GM18508 (cell line): ENCODE data around the gene CCDC50.
A peak's percentile ranks its signal among the peaks of the same experiment; 100 is the strongest.

Experiments
- ATAC-seq: cut with Tn5 transposase; IDR thresholded peaks from one replicate; pipeline ENCODE4 v1.9.1; 2021; ENCODE audit warnings: moderate number of reproducible peaks; ENCODE audit not compliant: insufficient read depth, unreplicated experiment

The CCDC50 gene

DNA sequence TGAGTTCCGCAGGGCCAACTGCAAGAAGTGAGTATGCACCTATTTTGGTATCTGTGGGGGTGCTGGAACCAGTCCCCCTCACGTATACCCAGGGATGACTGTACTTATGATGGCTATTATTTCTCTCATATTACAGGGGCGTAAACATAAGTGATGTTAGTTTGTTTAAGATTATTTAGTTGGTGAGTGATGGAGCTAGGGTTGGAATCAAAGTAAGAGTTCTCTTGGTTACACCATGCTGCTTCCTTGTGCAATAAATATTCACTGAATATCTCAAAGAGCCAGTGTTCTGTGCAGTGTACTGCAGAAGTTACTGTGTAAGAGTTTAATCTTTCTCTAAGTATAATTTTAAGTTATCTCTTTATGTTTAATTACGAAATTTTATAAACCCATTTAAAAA, 13.9 kb downstream of the CCDC50 start:
- no peak for ATAC-seq

DNA sequence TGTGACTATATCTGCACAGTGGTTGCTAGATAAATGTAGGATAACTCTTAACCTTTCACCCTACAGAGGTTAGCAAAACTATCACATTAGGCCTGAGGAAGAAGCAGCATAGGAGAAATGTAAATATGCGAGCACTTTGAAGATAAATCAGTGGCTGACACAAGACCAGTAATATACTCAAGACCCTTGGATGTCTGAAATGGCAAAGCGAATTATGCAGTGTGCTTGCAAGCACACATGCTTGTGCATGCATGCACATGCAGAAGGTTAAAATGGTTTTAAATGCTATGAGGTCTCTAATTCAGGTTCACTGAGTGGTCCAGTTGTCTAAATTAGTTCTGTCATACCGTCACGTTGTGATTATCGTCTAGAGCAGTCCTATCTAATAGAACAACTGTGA, 14.7 kb downstream of the CCDC50 start:
- ATAC-seq: no peak

DNA sequence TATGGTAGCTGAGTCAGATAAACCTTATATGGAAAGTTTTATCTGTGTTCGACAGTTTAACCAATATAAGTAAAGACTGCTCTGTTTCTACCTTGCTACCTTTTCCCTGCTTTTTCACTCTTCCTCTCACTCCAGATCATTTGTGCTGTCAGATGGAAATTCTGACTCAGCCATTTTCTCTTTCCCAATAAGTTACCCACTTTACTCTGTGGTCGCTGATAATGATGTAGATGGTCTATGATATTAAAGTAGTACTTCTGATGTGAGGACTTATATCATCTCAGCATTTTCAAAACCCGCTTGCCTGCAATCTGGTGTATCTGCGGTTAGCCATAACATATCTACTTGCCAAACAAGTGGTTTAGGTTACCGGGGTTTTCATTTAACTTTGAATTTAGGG, 16.1 kb downstream of the CCDC50 start:
- ATAC-seq: no peak

DNA sequence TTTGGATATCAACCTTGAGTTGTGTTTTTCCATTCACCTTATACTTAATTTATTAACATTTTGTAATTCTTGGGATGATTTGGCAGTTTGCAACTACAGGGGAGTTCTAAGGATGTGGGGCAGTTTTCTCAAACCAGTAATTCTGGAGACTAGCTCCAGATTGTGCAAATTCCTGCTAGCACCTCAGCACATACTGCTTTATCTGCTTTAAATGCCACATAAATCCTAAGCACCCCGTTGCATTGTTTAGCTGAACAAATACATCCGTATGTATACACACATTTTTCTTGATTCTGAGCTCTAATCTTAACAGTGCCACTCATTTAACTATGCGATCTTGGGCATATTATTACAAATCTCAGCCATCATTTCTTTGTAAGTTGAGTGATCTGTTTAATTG, 18.0 kb downstream of the CCDC50 start:
- no peak for ATAC-seq

DNA sequence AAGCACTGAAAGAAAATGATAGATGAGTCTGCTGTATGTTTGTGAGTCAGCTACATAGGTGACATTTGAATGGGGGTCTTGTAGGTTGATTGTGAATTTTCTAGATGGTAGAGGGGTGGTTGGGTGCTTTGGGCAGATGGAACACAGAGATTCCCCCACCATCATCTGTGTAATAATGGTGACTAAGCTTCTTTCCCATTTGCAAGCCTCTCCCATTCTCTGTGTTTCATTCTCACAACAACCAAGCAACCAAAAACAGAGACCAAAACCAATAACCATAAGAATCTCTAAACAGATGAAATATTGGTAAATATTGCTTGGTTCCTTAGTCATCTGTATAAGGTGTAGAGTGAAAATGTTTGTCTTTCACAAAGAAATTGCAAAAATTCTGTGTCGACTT, 18.9 kb downstream of the CCDC50 start:
- no peak for ATAC-seq

DNA sequence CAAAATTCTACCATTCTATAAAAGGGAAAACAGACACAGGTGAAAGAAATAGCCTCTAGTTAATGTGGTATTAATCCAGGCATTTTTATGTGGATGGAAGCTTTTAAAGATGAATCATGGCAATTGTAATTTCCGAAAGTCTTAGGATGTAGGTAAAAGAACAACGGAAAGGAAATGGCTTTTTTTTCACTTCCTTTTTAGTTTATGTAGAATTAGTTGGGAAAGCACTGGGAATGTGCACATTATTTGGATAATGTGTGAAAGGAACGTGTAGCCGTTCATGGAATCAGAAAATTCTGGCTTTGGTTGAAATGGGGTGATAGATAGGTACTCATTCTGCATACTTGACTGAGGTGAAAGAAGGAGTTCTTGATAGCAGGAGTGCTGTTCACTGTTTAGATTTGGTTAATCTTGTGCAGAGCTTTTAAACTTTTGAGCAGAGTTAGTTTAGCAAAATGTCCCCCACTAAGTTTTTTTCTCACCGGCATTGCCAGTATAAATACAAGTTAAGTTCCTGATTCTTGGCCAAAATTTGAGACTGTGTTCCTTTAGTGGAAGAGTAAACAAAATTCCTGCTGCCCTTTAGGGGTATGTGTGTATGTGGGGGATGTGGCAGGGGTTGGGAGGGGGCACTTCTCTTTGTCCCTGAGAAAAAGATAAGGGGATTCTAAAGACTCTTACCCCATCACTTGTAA, 21.3 kb downstream of the CCDC50 start:
- ATAC-seq: no peak

DNA sequence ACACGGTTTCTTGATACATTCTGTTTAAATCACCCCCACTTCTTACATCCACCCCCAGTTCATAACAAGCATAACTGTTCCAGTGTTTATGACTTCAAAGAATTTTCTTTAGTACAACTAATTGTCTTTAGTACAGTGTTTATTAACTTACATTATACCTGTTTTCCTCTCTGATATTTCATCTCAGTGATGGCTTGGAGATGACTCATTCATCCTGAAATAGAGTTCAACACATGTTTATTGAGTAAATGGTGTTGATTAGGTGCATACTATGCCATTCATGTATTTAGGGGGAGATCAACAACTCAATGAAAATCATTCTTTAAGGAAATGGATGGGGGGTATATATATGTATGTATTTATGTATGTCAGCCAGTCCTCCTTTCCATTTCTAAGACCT, 22.8 kb downstream of the CCDC50 start:
- no peak for ATAC-seq

DNA sequence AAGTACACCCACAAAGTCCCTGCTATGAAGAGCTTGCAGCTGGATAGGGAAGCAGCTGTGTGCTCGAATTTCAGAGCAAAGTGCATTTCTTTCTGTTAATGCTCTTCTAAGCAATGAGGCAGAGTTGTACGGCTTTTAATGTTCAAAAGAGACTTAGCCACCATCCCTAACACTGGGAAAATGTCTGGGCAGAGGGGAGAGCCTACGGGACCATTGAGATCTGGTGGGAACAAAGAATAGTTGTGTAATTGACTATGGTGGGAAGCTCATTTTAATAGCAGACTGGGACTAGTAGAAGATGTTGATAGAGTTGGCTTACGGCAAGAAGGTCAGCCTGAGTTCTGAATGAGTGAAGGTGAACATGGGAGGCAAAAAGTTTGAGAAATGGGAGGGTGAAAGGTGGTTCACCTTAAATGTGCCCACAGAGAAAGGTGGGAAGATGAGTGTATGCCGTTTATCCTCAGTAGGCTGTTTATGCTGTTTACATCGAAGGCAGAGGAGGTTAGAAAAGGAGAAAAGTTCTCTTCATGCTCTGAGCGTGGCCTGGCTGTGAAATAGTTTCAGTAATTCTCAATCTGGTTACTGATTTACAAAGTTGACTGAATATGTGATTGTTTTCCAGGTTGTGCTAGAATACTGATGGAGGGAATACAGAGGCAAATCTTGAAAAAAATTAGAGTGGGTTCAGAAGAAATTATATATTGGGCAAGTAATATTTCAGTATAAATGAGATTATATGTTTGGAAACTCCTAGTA, 24.0 kb downstream of the CCDC50 start:
- ATAC-seq: peak; percentile 25

DNA sequence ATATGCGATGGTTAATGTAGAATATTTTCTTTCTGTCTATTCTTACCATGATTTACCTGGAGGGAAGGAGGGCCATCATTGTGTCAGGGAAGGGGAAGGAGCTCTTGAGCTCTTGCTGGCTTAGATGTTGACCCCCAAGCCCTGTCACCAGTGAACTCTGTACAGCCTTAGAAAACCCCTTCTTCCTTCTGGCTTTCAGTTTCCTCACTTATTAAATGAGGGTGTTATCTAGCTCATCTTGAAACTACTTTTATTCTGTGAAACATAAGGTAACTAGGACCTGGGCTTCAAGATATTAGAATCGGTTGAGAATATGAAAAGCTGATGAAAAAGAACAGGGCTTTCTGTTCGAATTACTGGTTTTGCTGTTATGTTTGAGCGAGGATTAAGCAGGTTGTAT, 26.2 kb downstream of the CCDC50 start:
- ATAC-seq: peak; percentile 68

DNA sequence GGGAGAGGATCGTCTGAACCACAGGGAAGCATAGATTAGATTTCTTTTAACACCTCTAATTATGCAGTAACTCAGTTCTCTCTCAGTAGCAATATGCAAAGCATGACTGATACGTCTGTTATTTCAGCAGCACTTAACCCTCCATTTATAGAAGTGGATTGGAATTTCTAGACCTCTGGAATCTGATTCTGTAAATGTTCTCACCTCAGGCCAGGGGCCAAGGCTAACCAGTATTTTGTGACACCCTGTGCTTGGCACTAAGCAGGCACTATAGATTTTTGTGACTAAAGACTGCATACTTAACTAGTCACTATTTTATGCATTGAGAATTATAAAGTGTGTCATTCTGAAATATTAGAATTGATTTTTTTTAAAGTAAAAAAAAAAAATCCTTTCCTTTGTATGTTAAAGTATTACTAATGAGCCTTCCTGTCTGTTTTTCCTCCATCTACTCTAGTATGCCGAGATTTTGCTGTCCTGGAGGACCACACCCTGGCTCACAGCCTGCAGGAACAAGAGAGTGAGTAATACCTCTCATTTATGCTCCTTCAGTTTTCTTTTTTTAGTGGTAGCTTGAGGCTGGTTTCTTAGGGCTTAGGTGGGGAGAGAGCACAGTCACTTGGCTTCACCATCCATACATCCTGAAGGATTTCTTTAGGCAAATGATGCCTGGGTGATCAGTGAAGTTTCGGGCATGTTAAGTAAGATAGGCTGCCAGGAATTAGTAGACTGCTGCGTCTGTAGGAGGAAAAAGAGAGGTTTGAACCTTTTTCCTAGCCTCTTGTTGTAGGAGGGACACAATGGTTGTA, 27.6 kb downstream of the CCDC50 start:
- ATAC-seq: no peak

DNA sequence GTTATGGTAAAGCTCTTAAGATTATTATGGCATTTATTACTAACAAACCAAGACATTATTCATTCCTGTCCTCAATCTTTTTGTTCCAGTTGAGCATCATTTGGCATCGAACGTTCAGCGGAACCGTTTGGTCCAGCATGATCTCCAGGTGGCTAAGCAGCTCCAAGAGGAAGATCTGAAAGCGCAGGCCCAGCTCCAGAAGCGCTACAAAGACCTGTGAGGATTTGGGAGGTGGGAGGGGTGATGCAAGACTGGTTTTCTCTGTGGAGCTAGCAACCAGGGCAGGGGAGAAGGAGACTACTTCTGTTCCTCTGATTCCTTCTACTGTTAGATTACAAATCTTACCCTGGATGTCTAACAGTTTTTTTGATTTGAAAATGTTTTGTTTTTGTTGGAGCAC, 28.7 kb downstream of the CCDC50 start:
- ATAC-seq: no peak

DNA sequence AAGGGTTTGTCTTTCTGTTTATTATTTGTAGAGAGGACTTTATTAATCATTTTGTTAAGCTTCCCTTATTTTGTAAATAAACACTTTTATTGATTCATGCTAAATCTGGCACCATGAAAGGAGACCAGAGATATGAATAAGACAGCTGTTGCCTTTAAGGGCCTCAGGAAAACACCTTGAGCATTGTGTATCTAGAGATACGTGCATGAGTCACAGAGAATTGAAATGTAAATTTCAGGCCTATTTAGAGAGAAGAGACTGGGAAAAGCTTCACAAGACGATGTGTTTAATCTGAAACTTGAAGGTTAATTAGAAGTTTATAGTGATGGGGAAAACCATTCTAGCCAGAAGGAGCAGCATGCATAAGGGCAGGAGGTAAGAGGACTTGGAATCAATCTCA, 29.7 kb downstream of the CCDC50 start:
- peak; percentile 30 for ATAC-seq

DNA sequence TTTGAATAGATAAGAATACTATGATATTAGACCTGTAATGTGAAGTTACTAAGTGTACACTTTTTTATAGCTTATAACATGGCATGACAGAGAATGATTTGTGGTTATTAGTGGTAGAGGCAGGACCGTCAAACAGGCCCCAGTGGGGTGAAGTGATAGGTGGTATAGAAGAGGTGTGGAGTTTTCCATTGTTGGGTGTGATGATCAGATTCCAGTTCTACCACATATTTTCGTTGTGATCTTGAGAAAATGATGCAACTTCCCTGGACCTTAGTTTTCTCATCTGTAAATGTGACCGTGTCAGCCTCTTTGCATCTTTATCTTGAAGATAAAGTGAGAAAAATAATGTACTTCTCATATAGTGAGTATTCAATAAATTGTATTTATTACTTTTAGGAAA, 31.4 kb downstream of the CCDC50 start:
- no peak for ATAC-seq

DNA sequence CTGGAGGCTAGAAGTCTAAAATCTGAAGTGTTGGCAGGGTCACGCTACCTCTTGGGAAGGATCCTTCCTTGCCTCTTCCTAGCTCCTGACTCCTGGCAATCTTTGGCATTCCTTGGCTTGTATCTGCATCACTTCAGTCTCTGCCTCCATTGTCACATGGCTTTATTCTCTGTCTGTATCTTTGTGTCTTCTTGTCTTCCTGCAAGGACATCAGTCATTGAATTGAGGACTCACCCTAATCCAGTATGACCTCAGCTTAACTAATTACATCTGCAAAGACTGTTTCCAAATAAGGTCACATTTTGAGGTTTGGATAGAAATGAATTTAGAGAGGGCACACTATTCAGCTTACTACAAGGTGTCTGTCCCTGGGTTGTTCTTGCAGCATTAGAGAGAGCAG, 32.3 kb downstream of the CCDC50 start:
- ATAC-seq: no peak

DNA sequence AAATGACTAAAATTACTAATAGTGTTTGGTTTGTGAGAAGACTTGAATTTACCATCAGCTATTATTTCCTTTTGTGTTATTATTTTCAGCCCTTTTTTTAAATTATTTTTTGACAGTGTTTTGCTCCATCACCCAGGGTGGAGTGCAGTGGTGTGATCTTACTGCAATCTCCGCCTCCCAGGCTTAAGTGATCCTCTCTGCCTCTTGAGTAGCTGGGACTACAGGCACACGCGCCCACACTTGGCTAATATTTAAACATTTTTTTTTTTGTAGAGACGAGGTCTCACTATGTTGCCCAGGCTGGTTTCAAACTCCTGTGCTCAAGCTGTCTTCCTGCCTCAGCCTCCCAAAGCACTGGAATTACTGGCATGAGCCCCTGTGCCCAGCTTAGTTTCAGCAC, 32.8 kb downstream of the CCDC50 start:
- ATAC-seq: no peak

DNA sequence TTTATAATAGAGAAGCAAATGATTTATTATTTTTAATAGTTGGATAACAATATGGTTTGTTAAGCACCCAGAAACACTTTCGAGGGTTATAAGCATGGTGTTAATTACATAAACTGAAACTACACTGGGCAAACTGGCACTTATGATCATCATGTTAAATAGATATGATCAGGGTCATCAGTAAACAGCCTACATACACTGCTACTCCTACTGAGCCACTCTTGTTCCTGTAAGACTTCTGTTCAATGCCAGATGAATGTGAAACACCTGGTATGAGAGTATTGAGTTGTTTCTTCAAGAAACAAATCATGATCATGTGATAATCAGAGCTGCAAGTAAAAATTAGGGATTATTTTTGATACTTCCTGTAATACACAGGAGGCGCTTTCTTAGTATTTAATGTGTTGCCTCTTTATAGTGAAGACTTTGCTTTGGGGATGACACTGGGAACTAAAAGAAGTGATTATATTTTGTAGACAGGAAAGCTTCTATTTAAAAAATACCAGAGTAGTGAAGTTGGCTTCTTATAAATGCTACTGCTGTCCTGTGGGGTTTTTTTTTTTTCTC, 33.4 kb downstream of the CCDC50 start:
- no peak for ATAC-seq

DNA sequence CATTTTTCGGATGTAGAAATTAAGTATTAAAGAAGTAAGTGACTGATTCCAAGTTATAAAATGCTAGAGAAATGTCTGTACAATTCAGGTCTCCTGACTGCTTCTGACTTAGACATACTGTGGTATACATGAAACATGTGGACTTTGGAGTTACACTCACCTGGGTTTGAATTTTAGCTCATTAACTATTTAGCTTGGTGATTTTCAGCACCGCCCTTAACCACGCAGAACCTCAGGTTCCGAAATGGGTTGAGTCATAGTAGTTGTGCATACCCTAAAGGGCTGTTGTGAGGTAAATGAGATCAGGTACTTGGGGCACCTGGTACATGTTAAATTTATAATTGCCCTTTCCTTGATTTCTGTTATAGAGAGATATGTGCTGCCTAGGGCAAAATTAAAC, 34.0 kb downstream of the CCDC50 start:
- no peak for ATAC-seq

DNA sequence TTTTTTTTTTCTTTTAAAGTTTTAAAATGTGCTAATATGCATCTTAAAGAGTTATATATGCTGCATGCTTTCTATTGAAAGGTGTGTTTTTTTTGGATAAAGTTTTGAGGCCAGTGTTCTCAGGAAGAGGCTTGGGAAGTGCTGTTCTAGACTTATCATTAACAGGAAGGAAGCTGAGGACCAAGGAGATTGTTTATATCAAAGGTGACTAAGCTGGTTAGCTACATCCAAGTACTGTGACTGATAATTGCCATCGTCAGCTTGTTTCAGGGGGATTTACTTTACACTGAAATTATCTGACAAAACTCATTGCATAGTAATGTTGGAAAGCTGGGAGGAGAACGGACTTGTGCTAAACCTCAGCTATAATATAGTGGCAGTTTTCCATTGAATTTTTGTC, 37.5 kb downstream of the CCDC50 start:
- ATAC-seq: no peak

DNA sequence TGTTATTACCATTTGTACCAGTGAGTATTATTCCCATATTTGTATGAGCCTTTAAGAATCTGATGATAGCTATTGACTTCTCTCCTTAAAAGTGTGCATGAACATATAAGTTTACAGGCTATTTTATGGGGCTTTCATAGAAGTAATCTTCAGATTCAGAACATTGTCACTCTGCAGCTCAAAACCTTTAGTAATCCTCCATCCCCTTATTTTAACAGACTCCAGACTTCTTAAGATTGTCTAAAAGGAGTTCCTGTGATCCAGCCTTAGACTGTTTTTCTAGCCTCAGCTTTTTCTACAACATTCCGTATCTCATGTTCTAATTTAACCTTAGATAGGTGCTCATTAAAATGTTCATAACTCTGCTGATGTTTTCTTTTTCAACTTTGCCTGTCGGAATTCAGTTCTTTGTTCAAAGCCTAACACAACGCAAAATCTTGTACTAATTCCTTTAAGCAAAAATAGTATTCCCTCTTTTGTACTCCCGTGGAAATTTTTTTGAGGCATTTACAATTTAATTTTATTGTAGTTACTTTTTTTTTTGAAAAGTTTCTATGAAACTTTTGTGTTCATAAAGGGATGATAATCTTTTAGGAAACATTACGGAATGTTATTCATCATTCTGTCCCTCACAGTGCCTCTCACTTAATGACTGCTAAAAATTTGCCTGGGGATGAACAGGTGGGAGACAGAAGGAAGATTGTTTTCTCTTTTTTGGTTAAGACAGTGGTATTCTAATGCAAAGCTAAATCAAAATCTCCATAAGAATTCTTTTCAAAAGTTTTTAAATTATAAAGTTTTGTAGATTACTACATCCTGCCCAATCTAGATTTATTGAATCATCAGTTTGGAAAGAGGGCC, 39.8 kb downstream of the CCDC50 start:
- ATAC-seq: no peak

DNA sequence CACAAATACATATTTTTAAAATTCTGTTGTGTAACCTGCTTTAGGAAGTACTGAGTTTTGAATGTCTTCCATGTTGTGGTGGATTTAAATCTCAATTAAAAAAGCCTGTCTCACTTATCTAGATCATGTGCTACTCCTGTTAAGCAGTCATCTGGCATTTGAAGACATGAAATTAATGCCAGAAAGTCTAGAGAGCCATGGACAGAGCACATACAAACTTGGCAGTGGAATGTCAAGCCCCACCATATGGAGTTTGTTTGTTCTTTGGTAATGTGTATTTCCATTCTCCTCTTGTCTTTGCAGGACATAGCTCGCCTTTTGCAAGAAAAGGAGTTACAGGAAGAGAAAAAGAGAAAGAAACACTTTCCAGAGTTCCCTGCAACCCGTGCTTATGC, 40.4 kb downstream of the CCDC50 start:
- ATAC-seq: no peak
